GM23338 (cell line): ENCODE results near the gene EXOC6B. TPM values are rescaled to one million over a fixed set of nuclear protein-coding genes. Genes with fewer than 3 reads are reported as not detected.

Experiments
- ATAC-seq: fragments of 200-7000 bp; cut with Tn5 transposase; 3 replicates; pipeline ENCODE4 v1.9.1; 2020
- DNase-seq: peaks from one replicate; pipeline ENCODE4 v3.0.0-alpha.2; 2015; ENCODE audit warnings: low spot score
- H2AFZ ChIP-seq: fragments of 200-600 bp; sonication (generic); 2 replicates; pipeline ENCODE4 v1.8.0; 2016; ENCODE audit warnings: antibody characterized with exemption, mild to moderate bottlenecking, moderate library complexity
- H3F3A ChIP-seq: fragments of 200-600 bp; sonication (generic); replicated peaks from 2 replicates; pipeline ENCODE4 v1.8.0; 2017; ENCODE audit warnings: antibody characterized with exemption, mixed run types, low read depth
- H3K27ac ChIP-seq: fragments of 200-600 bp; sonication (generic); 2 replicates; pipeline ENCODE4 v1.6.1; 2016; ENCODE audit warnings: low read depth
- H3K27me3 ChIP-seq: fragments of 200-600 bp; sonication (generic); 2 replicates; pipeline ENCODE4 v1.8.0; 2016; ENCODE audit warnings: mild to moderate bottlenecking, mixed run types, moderate library complexity; ENCODE audit not compliant: insufficient read depth
- H3K36me3 ChIP-seq: fragments of 200-600 bp; sonication (generic); 2 replicates; pipeline ENCODE4 v1.8.0; 2016; ENCODE audit warnings: mild to moderate bottlenecking; ENCODE audit not compliant: insufficient read depth
- H3K4me1 ChIP-seq: fragments of 200-600 bp; sonication (generic); 2 replicates; pipeline ENCODE4 v1.8.0; 2016; ENCODE audit warnings: mild to moderate bottlenecking, moderate library complexity; ENCODE audit not compliant: insufficient read depth
- H3K4me2 ChIP-seq: fragments of 200-600 bp; sonication (generic); 2 replicates; pipeline ENCODE4 v1.7.1; 2017; ENCODE audit warnings: mixed run types
- H3K4me3 ChIP-seq: fragments of 200-600 bp; sonication (generic); 2 replicates; pipeline ENCODE4 v1.6.1; 2016; ENCODE audit warnings: mixed run types
- H3K79me2 ChIP-seq: fragments of 200-600 bp; sonication (generic); replicated peaks from 2 replicates; pipeline ENCODE4 v1.8.0; 2017; ENCODE audit warnings: mild to moderate bottlenecking; ENCODE audit not compliant: insufficient read depth
- H3K9me2 ChIP-seq: fragments of 200-600 bp; sonication (generic); 2 replicates; pipeline ENCODE4 v1.8.0; 2017; ENCODE audit not compliant: insufficient read depth
- H4K20me1 ChIP-seq: fragments of 200-600 bp; sonication (generic); replicated peaks from 2 replicates; pipeline ENCODE4 v1.8.0; 2017; ENCODE audit warnings: mild to moderate bottlenecking; ENCODE audit not compliant: insufficient read depth
- H3K27ac Mint-ChIP-seq: 2 replicates; pipeline ENCODE4 v1.8.0; 2020; ENCODE audit warnings: inconsistent platforms, mild to moderate bottlenecking, moderate library complexity, mixed read lengths
- H3K27me3 Mint-ChIP-seq: 3 replicates; pipeline ENCODE4 v1.8.0; 2022; ENCODE audit warnings: low read depth, mild to moderate bottlenecking, moderate library complexity, mixed read lengths, inconsistent platforms; ENCODE audit not compliant: insufficient read depth, poor library complexity
- H3K36me3 Mint-ChIP-seq: 3 replicates; pipeline ENCODE4 v1.8.0; 2021; ENCODE audit warnings: low read depth, mild to moderate bottlenecking, inconsistent platforms, moderate library complexity, mixed read lengths
- H3K4me1 Mint-ChIP-seq: 3 replicates; pipeline ENCODE4 v1.8.0; 2020; ENCODE audit warnings: mild to moderate bottlenecking, inconsistent platforms, mixed read lengths
- H3K4me3 Mint-ChIP-seq: 3 replicates; pipeline ENCODE4 v1.8.0; 2021; ENCODE audit warnings: moderate library complexity, mild to moderate bottlenecking, inconsistent platforms, mixed read lengths
- H3K9me3 Mint-ChIP-seq: 3 replicates; pipeline ENCODE4 v1.8.0; 2020; ENCODE audit warnings: moderate library complexity, mild to moderate bottlenecking, inconsistent platforms, mixed read lengths
- CREB1 ChIP-seq: fragments of 250-450 bp; sonication (Bioruptor Pico); IDR thresholded peaks from 2 replicates; pipeline ENCODE4 v1.5.0; 2020; ENCODE audit warnings: low read depth, mild to moderate bottlenecking, moderate library complexity
- EZH2 ChIP-seq: fragments of 200-600 bp; sonication (generic); IDR thresholded peaks from one replicate; pipeline ENCODE4 v1.8.0; 2017; ENCODE audit warnings: antibody characterized with exemption, mild to moderate bottlenecking, low read depth; ENCODE audit not compliant: unreplicated experiment
- POLR2AphosphoS5 ChIP-seq: IDR thresholded peaks from 2 replicates; pipeline ENCODE4 v1.6.1; 2016; ENCODE audit warnings: antibody characterized with exemption, low read depth
- ZNF114 ChIP-seq: fragments of 250-450 bp; sonication (Bioruptor Pico); IDR thresholded peaks from 2 replicates; pipeline ENCODE4 v1.5.0; 2020; ENCODE audit warnings: mild to moderate bottlenecking, moderate library complexity
- ZNF331 ChIP-seq: fragments of 250-450 bp; sonication (Bioruptor Pico); IDR thresholded peaks from 2 replicates; pipeline ENCODE4 v1.5.0; 2020; ENCODE audit warnings: low read depth, mild to moderate bottlenecking, moderate library complexity
- ZNF462 ChIP-seq: fragments of 250-450 bp; sonication (Bioruptor Pico); IDR thresholded peaks from 2 replicates; pipeline ENCODE4 v1.5.0; 2020; ENCODE audit warnings: mild to moderate bottlenecking, moderate library complexity
- polyA plus RNA-seq: library from polyadenylated mRNA; unstranded; fragments of >200 nt; fragmentation: Nextera tagmentation; extraction: Ambion mirVana; gene quantifications from 2 replicates; pipeline ENCODE4 v1.2.1, GENCODE V29; 2016
- total RNA-seq: library from RNA; depleted of rRNA; stranded (reverse); fragments of >200 nt; shearing (Covaris generic); gene quantifications from 2 replicates; pipeline ENCODE4 v1.2.3, GENCODE V29; 2014
- TF ChIP-seq, protein P1 (sequence below), 2 experiments: fragments of 200-600 bp in 1 of 2; sonication (generic) in 1 of 2; conservative IDR thresholded peaks; 2 replicates each; pipeline versions ENCODE4 v1.5.1 to v1.6.1; 2016 to 2017; ENCODE audit warnings: antibody characterized with exemption in 2 of 2, low read depth in 2 of 2, mild to moderate bottlenecking in 2 of 2, moderate library complexity in 1 of 2
- TF ChIP-seq, protein P2 (sequence below): IDR thresholded peaks from 2 replicates; pipeline ENCODE4 v1.6.1; 2016; ENCODE audit warnings: antibody characterized with exemption

EXOC6B gene
- total and polyA plus RNA-seq, 2 experiments from 2014 or later, result 7.2 to 45.9 TPM

GRCh38 chr2:72361521-72361920, 464.3 kb downstream of the EXOC6B start (continued):
- TF ChIP-seq, protein P1, sequence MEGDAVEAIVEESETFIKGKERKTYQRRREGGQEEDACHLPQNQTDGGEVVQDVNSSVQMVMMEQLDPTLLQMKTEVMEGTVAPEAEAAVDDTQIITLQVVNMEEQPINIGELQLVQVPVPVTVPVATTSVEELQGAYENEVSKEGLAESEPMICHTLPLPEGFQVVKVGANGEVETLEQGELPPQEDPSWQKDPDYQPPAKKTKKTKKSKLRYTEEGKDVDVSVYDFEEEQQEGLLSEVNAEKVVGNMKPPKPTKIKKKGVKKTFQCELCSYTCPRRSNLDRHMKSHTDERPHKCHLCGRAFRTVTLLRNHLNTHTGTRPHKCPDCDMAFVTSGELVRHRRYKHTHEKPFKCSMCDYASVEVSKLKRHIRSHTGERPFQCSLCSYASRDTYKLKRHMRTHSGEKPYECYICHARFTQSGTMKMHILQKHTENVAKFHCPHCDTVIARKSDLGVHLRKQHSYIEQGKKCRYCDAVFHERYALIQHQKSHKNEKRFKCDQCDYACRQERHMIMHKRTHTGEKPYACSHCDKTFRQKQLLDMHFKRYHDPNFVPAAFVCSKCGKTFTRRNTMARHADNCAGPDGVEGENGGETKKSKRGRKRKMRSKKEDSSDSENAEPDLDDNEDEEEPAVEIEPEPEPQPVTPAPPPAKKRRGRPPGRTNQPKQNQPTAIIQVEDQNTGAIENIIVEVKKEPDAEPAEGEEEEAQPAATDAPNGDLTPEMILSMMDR (conservative IDR thresholded peaks at IDR 0.05; ENCODE audit: low read depth in 2 of 2), result no peak
- TF ChIP-seq ZNF462 (CRISPR knock-in tag), result no peak
- no peak for TF ChIP-seq ZNF331 (CRISPR knock-in tag)
- TF ChIP-seq POLR2AphosphoS5, result no peak
- TF ChIP-seq ZNF114, result no peak

- H3K4me3 Mint-ChIP-seq, result no peak overlapping the region
- no peaks in the 10 kb centered on the region for H3F3A ChIP-seq
- TF ChIP-seq, protein P2, sequence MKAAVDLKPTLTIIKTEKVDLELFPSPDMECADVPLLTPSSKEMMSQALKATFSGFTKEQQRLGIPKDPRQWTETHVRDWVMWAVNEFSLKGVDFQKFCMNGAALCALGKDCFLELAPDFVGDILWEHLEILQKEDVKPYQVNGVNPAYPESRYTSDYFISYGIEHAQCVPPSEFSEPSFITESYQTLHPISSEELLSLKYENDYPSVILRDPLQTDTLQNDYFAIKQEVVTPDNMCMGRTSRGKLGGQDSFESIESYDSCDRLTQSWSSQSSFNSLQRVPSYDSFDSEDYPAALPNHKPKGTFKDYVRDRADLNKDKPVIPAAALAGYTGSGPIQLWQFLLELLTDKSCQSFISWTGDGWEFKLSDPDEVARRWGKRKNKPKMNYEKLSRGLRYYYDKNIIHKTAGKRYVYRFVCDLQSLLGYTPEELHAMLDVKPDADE, result no peak
- TF ChIP-seq CREB1 (CRISPR knock-in tag), result no peak
- TF ChIP-seq POLR2AphosphoS5, result no peak
- TF ChIP-seq EZH2, result no peak
- H3K27ac ChIP-seq, result no peak overlapping the region
- no peak overlapping the region for H3K27ac Mint-ChIP-seq
- DNase-seq (no peak), ATAC-seq (no peak)
- H2AFZ ChIP-seq, result no peak overlapping the region
- H3K27me3 ChIP-seq, result no peaks in the 10 kb centered on the region
- H3K36me3 Mint-ChIP-seq, result no peaks in the 10 kb centered on the region
- H3K4me2 ChIP-seq, result no peak overlapping the region
- H3K9me2 ChIP-seq, result no peaks in the 10 kb centered on the region
- H4K20me1 ChIP-seq, result no peaks in the 10 kb centered on the region
- H3K4me1 ChIP-seq, result no peaks in the 10 kb centered on the region
- H3K36me3 ChIP-seq, result no peaks in the 10 kb centered on the region
- no peaks in the 10 kb centered on the region for H3K27me3 Mint-ChIP-seq
- no peak overlapping the region for H3K4me3 ChIP-seq
- peaks cover 4% of the 10 kb centered on the region; the same call in 2 of the 3 replicates for H3K4me1 Mint-ChIP-seq
- no peaks in the 10 kb centered on the region for H3K79me2 ChIP-seq
- no peaks in the 10 kb centered on the region for H3K9me3 Mint-ChIP-seq
Observed at GRCh38 chr2:72361042-72361441, 464.8 kb downstream of the EXOC6B start.
